OCI-LY7 (cell line): Measurements from ENCODE around the gene TBC1D30.

Source experiments
- EZH2phosphoT487 ChIP-seq: fragments of 200-600 bp; sonication (generic); IDR thresholded peaks from 2 replicates; pipeline ENCODE4 v1.6.1; 2018; ENCODE audit warnings: low read depth, borderline replicate concordance, mild to moderate bottlenecking, mixed run types, antibody characterized with exemption, low read length, moderate library complexity, mixed read lengths
- TF ChIP-seq, protein P1 (sequence below): fragments of 200-600 bp; sonication (generic); conservative IDR thresholded peaks from 2 replicates; pipeline ENCODE4 v1.5.1; 2014; ENCODE audit warnings: mild to moderate bottlenecking, antibody characterized with exemption, low read length, moderate library complexity, mixed read lengths

- TF ChIP-seq, protein P1, sequence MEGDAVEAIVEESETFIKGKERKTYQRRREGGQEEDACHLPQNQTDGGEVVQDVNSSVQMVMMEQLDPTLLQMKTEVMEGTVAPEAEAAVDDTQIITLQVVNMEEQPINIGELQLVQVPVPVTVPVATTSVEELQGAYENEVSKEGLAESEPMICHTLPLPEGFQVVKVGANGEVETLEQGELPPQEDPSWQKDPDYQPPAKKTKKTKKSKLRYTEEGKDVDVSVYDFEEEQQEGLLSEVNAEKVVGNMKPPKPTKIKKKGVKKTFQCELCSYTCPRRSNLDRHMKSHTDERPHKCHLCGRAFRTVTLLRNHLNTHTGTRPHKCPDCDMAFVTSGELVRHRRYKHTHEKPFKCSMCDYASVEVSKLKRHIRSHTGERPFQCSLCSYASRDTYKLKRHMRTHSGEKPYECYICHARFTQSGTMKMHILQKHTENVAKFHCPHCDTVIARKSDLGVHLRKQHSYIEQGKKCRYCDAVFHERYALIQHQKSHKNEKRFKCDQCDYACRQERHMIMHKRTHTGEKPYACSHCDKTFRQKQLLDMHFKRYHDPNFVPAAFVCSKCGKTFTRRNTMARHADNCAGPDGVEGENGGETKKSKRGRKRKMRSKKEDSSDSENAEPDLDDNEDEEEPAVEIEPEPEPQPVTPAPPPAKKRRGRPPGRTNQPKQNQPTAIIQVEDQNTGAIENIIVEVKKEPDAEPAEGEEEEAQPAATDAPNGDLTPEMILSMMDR: no peak
- no peak for TF ChIP-seq EZH2phosphoT487
Measured at GRCh38 chr12:64820593-64820992, 3.9 kb upstream of the TBC1D30 start.
